Osteoblast (primary cell): ENCODE results near the gene KMT2E. TPM values are rescaled to one million over a fixed set of nuclear protein-coding genes. Genes with fewer than 3 reads are reported as not detected.

Experiments used
- DNase-seq: peaks from one replicate; pipeline ENCODE4 v3.0.0; 2011; ENCODE audit warnings: low spot score, mixed read lengths; ENCODE audit not compliant: insufficient read length; ENCODE audit errors: missing footprints
- H2AFZ ChIP-seq: 2 replicates; pipeline ENCODE4 v1.6.0; 2011; ENCODE audit warnings: mild to moderate bottlenecking, low read length
- H3K27ac ChIP-seq: 2 replicates; pipeline ENCODE4 v1.5.1; 2011; ENCODE audit warnings: mild to moderate bottlenecking, low read depth, low read length, moderate library complexity
- H3K27me3 ChIP-seq: 2 replicates; pipeline ENCODE4 v1.6.0; 2012; ENCODE audit warnings: mild to moderate bottlenecking, control low read depth, inconsistent platforms, low read length, moderate library complexity; ENCODE audit not compliant: insufficient read depth
- H3K36me3 ChIP-seq: 2 replicates; pipeline ENCODE4 v1.5.1; 2011; ENCODE audit warnings: mild to moderate bottlenecking, low read length, control low read depth, moderate library complexity; ENCODE audit not compliant: insufficient read depth
- H3K4me1 ChIP-seq: 2 replicates; pipeline ENCODE4 v1.5.1; 2011; ENCODE audit warnings: mild to moderate bottlenecking, low read length, control low read depth, moderate library complexity; ENCODE audit not compliant: insufficient read depth
- H3K4me2 ChIP-seq: 2 replicates; pipeline ENCODE4 v1.6.0; 2011; ENCODE audit warnings: mild to moderate bottlenecking, low read length; ENCODE audit not compliant: insufficient read depth
- H3K4me3 ChIP-seq: fragments of 200-600 bp; sonication (generic); 3 replicates; pipeline ENCODE4 v1.5.1; 2012; ENCODE audit warnings: mild to moderate bottlenecking, low read length, inconsistent platforms; ENCODE audit not compliant: insufficient read depth
- H3K79me2 ChIP-seq: 2 replicates; pipeline ENCODE4 v1.6.0; 2012; ENCODE audit warnings: mild to moderate bottlenecking, low read length, control low read depth, inconsistent platforms; ENCODE audit not compliant: insufficient read depth
- H3K9me3 ChIP-seq: 2 replicates; pipeline ENCODE4 v1.5.1; 2011; ENCODE audit warnings: low read depth, low read length, control low read depth
- H4K20me1 ChIP-seq: 2 replicates; pipeline ENCODE4 v1.6.0; 2012; ENCODE audit warnings: mild to moderate bottlenecking, low read length, control low read depth; ENCODE audit not compliant: insufficient read depth
- CTCF ChIP-seq: IDR thresholded peaks from 2 replicates; pipeline ENCODE4 v1.5.1; 2011; ENCODE audit warnings: mild to moderate bottlenecking, low read depth, low read length, moderate library complexity; ENCODE audit errors: extremely low read depth
- total RNA-seq: library from RNA; depleted of rRNA; stranded (reverse); fragments of >200 nt; gene quantifications from 2 replicates; pipeline ENCODE4 v1.2.3, GENCODE V29; 2012

KMT2E gene
- total RNA-seq, 1 donor = 124 TPM

- peak overlapping the region; percentile 75 for H2AFZ ChIP-seq
- peaks cover 41% of the 10 kb centered on the region for H3K79me2 ChIP-seq
- no peaks in the 10 kb centered on the region for H3K27me3 ChIP-seq
- no peaks in the 10 kb centered on the region for H3K9me3 ChIP-seq
- peak; percentile 34 for TF ChIP-seq CTCF
- peaks cover 21% of the 10 kb centered on the region for H4K20me1 ChIP-seq
- peak; percentile 94 for DNase-seq
- H3K4me3 ChIP-seq = peak overlapping the region; percentile 74
- peaks cover 71% of the 10 kb centered on the region for H3K4me1 ChIP-seq
- peak overlapping the region; percentile 100 for H3K27ac ChIP-seq
- peak overlapping the region; percentile 83 for H3K4me2 ChIP-seq
- peaks cover 4% of the 10 kb centered on the region for H3K36me3 ChIP-seq
Observed at GRCh38 chr7:104983578-104984539, 30.1 kb upstream of the KMT2E start.

GRCh38 chr7:104984585-104985258, 29.3 kb upstream of the KMT2E start:
- peaks cover 62% of the 10 kb centered on the region for H3K4me1 ChIP-seq
- H3K9me3 ChIP-seq = no peaks in the 10 kb centered on the region
- TF ChIP-seq CTCF = no peak
- peaks cover 4% of the 10 kb centered on the region for H3K36me3 ChIP-seq
- peak overlapping the region; percentile 83 for H3K4me2 ChIP-seq
- H2AFZ ChIP-seq = peak overlapping the region; percentile 75
- H3K79me2 ChIP-seq = peaks cover 41% of the 10 kb centered on the region
- peak overlapping the region; percentile 74 for H3K4me3 ChIP-seq
- peaks cover 21% of the 10 kb centered on the region for H4K20me1 ChIP-seq
- peak overlapping the region; percentile 100 for H3K27ac ChIP-seq
- DNase-seq = no peak
- no peaks in the 10 kb centered on the region for H3K27me3 ChIP-seq

GRCh38 chr7:104985259-104985617, 28.8 kb upstream of the KMT2E start:
- H3K9me3 ChIP-seq = no peaks in the 10 kb centered on the region
- no peak overlapping the region for H3K4me2 ChIP-seq
- no peak for DNase-seq
- H3K27ac ChIP-seq = peak overlapping the region; percentile 100
- peaks cover 38% of the 10 kb centered on the region for H3K79me2 ChIP-seq
- H3K27me3 ChIP-seq = no peaks in the 10 kb centered on the region
- peaks cover 57% of the 10 kb centered on the region for H3K4me1 ChIP-seq
- peaks cover 4% of the 10 kb centered on the region for H3K36me3 ChIP-seq
- H2AFZ ChIP-seq = no peak overlapping the region
- no peak overlapping the region for H3K4me3 ChIP-seq
- no peak for TF ChIP-seq CTCF
- peaks cover 18% of the 10 kb centered on the region for H4K20me1 ChIP-seq
